T-cell (primary cell): ENCODE data around the gene BCL11B. TPM values are rescaled to one million over a fixed set of nuclear protein-coding genes. Genes with fewer than 3 reads are reported as not detected.

ENCODE experiments used
- ATAC-seq, 4 experiments: fragments of 200-7000 bp in 3 of 4; fragments of 150-1000 bp in 1 of 4; cut with Tn5 transposase; replicated peaks in 1 of 4; 1 replicate in 3 of 4; 2 replicates in 1 of 4; pipeline ENCODE4 v1.10.0; 2021; ENCODE audit warnings: moderate library complexity in 3 of 4, mild to moderate bottlenecking in 2 of 4, moderate number of reproducible peaks in 1 of 4
- CTCF ChIA-PET, 2 donors: fragments of 300-600 bp; sonication (Branson Sonifier 250); formaldehyde crosslinking; loops; one replicate each; lab custom pipeline; 2022; ENCODE audit warnings: antibody characterized with exemption in 2 of 2; lab: Charles Lee
- POLR2A ChIA-PET, 2 donors: fragments of 300-600 bp; sonication (Branson Sonifier 250); formaldehyde crosslinking; loops; one replicate each; lab custom pipeline; 2022; ENCODE audit warnings: antibody characterized with exemption in 2 of 2; lab: Charles Lee
- DNase-seq, 35 experiments: peaks; one replicate each; pipeline versions ENCODE4 v3.0.0 to v3.0.0-alpha.2; 2013 to 2023
- H3K27ac ChIP-seq: one replicate; pipeline ENCODE4 v1.5.1; 2013; ENCODE audit warnings: low read length
- H3K27me3 ChIP-seq, 2 experiments: replicated peaks in 1 of 2; 1 replicate in 1 of 2; 2 replicates in 1 of 2; pipeline versions ENCODE4 v1.6.1 to v1.7.0; 2013; ENCODE audit warnings: low read length in 1 of 2, mixed read lengths in 1 of 2; ENCODE audit not compliant: control insufficient read depth in 2 of 2, insufficient read depth in 2 of 2; ENCODE audit errors: extremely low read depth in 1 of 2
- H3K36me3 ChIP-seq, 2 donors: 1 replicate in 1 of 2; 2 replicates in 1 of 2; pipeline versions ENCODE4 v1.6.1 to v1.7.0; 2013; ENCODE audit warnings: low read length in 1 of 2; ENCODE audit not compliant: control insufficient read depth in 2 of 2, insufficient read depth in 1 of 2; ENCODE audit errors: extremely low read depth in 1 of 2
- H3K4me1 ChIP-seq, 2 experiments: 1 replicate in 1 of 2; 2 replicates in 1 of 2; pipeline versions ENCODE4 v1.6.1 to v1.7.0; 2013; ENCODE audit warnings: low read length in 2 of 2, mixed read lengths in 1 of 2; ENCODE audit not compliant: insufficient read depth in 2 of 2, control insufficient read depth in 1 of 2; ENCODE audit errors: extremely low read depth in 1 of 2
- H3K4me3 ChIP-seq, 2 donors: 1 replicate in 1 of 2; 2 replicates in 1 of 2; pipeline versions ENCODE4 v1.5.1 to v1.7.0; 2013; ENCODE audit warnings: mild to moderate bottlenecking in 2 of 2, low read length in 1 of 2, moderate library complexity in 1 of 2; ENCODE audit not compliant: control insufficient read depth in 1 of 2; ENCODE audit errors: extremely low read depth in 1 of 2
- H3K9me3 ChIP-seq: 2 replicates; pipeline ENCODE4 v1.7.0; 2013
- H3K27ac Mint-ChIP-seq, 2 donors: one replicate each; pipeline ENCODE4 v1.8.0; 2020 to 2021; ENCODE audit warnings: mild to moderate bottlenecking in 2 of 2, mixed read lengths in 2 of 2
- H3K27me3 Mint-ChIP-seq, 2 donors: one replicate each; pipeline ENCODE4 v1.8.0; 2021 to 2022; ENCODE audit warnings: mixed read lengths in 2 of 2
- H3K36me3 Mint-ChIP-seq: one replicate; pipeline ENCODE4 v1.8.0; 2021; ENCODE audit warnings: mixed read lengths
- H3K4me1 Mint-ChIP-seq, 3 donors: one replicate each; pipeline ENCODE4 v1.8.0; 2020 to 2022; ENCODE audit warnings: mixed read lengths in 3 of 3, mild to moderate bottlenecking in 1 of 3
- H3K4me3 Mint-ChIP-seq, 3 donors: one replicate each; pipeline ENCODE4 v1.8.0; 2020 to 2022; ENCODE audit warnings: mild to moderate bottlenecking in 3 of 3, mixed read lengths in 3 of 3, moderate library complexity in 3 of 3
- H3K9me3 Mint-ChIP-seq, 3 donors: one replicate each; pipeline ENCODE4 v1.8.0; 2020 to 2022; ENCODE audit warnings: mixed read lengths in 3 of 3
- WGBS: methylation state at CpG from one replicate; pipeline ENCODE4 v1.1.5; 2013; ENCODE audit warnings: missing lambda C conversion rate; ENCODE audit not compliant: insufficient coverage; 5-methylcytosine and 5-hydroxymethylcytosine counted together
- total RNA-seq, 35 experiments: library from RNA in 6 of 35; stranded (reverse) in 6 of 35; fragments of 120-200 nt in 1 of 35; gene quantifications; one replicate each; pipeline versions ENCODE4 v1.2.1 to v1.2.4 and lab custom pipeline; 2013 to 2026

The BCL11B gene
- total RNA-seq, 5 donors from 2014 or later (not counting 1 experiment from before 2014, with no cell fraction given) = 181 to 240 (median 196) TPM

GRCh38 chr14:99267381-99267780 lies 4.6 kb downstream of the BCL11B start:
- H3K4me1 ChIP-seq = peaks cover 27 to 47% of the 10 kb centered on the region in 2 experiments
- Mint-ChIP-seq H3K27ac (peak overlapping the region; percentile 99 to 100), H3K4me1 (peaks cover 53 to 67% (median 57%) of the 10 kb centered on the region in 3 donors), H3K4me3 (peak overlapping the region; percentile 94 to 98 (median 96)), H3K27me3 (no peaks in the 10 kb centered on the region), H3K9me3 (no peaks in the 10 kb centered on the region), H3K36me3 (peaks cover 52% of the 10 kb centered on the region)
- CTCF ChIA-PET = interaction anchor here (0.6 to 5.7 kb wide), 23 partner anchors 13 to 1969 kb away, joined by 3 to 75 read pairs (median 4); no protein-coding TSS in a partner anchor
- H3K27me3 ChIP-seq = no peaks in the 10 kb centered on the region
- H3K27ac ChIP-seq = peak overlapping the region; percentile 99
- H3K36me3 ChIP-seq = peaks cover 0 to 12% of the 10 kb centered on the region in 2 donors
- no CpG with 5 or more reads among the region's 4 CpGs for WGBS
- DNase-seq (peak in 2 of 35 experiments; percentile 3 to 50), ATAC-seq (no peak)
- POLR2A ChIA-PET = interaction anchor here (0.6 to 5.7 kb wide), 8 partner anchors 11 to 1705 kb away, joined by 3 to 40 read pairs (median 4); no protein-coding TSS in a partner anchor
- H3K4me3 ChIP-seq = peak overlapping the region; percentile 90 to 95
- no peaks in the 10 kb centered on the region for H3K9me3 ChIP-seq

GRCh38 chr14:99266181-99267178 lies 5.5 kb downstream of the BCL11B start:
- ChIA-PET POLR2A (interaction anchor here (0.6 to 5.7 kb wide), 16 partner anchors 11 to 1704 kb away, joined by 3 to 40 read pairs (median 4); no protein-coding TSS in a partner anchor), CTCF (interaction anchor here (0.5 to 5.7 kb wide), 23 partner anchors 12 to 1647 kb away, joined by 3 to 75 read pairs (median 4); no protein-coding TSS in a partner anchor)
- Mint-ChIP-seq H3K4me3 (peak overlapping the region; percentile 94 to 98 (median 96)), H3K9me3 (no peaks in the 10 kb centered on the region), H3K27ac (peak overlapping the region; percentile 99 to 100), H3K27me3 (no peaks in the 10 kb centered on the region), H3K36me3 (peaks cover 55% of the 10 kb centered on the region), H3K4me1 (peaks cover 60 to 72% (median 62%) of the 10 kb centered on the region in 3 donors)
- WGBS = 0% methylated on average over 15 of the region's 31 CpGs
- no peaks in the 10 kb centered on the region for H3K27me3 ChIP-seq
- H3K9me3 ChIP-seq = no peaks in the 10 kb centered on the region
- peak overlapping the region; percentile 99 for H3K27ac ChIP-seq
- peaks cover 33 to 54% of the 10 kb centered on the region in 2 experiments for H3K4me1 ChIP-seq
- peak; percentile 25 to 42 (median 40) for ATAC-seq
- peak overlapping the region; percentile 66 to 90 for H3K4me3 ChIP-seq
- H3K36me3 ChIP-seq = peaks cover 0 to 21% of the 10 kb centered on the region in 2 donors
- peak; percentile 79 to 95 (median 88) for DNase-seq

GRCh38 chr14:99265571-99265970 lies 6.4 kb downstream of the BCL11B start:
- DNase-seq = peak in 8 of 35 experiments; percentile 15 to 70 (median 40)
- Histone ChIP-seq H3K9me3 (no peaks in the 10 kb centered on the region), H3K36me3 (peaks cover 0 to 29% of the 10 kb centered on the region in 2 donors), H3K27me3 (no peaks in the 10 kb centered on the region), H3K4me3 (peak overlapping the region; percentile 51 to 90), H3K4me1 (peaks cover 33 to 63% of the 10 kb centered on the region in 2 experiments), H3K27ac (peak overlapping the region; percentile 99)
- H3K36me3 Mint-ChIP-seq = peaks cover 56% of the 10 kb centered on the region
- ChIA-PET POLR2A (interaction anchor here (0.6 to 5.7 kb wide), 11 partner anchors 11 to 64 kb away, joined by 3 to 40 read pairs (median 5); no protein-coding TSS in a partner anchor), CTCF (interaction anchor here (0.7 to 5.7 kb wide), 12 partner anchors 11 to 64 kb away, joined by 3 to 75 read pairs (median 6); no protein-coding TSS in a partner anchor)
- no peaks in the 10 kb centered on the region for H3K9me3 Mint-ChIP-seq
- no peak for ATAC-seq
- H3K4me1 Mint-ChIP-seq = peaks cover 69 to 81% (median 71%) of the 10 kb centered on the region in 3 donors
- H3K27me3 Mint-ChIP-seq = no peaks in the 10 kb centered on the region
- 0% methylated on average over 3 of the region's 10 CpGs for WGBS
- H3K4me3 Mint-ChIP-seq = peak overlapping the region; percentile 94 to 98 (median 96)
- peak overlapping the region; percentile 99 to 100 for H3K27ac Mint-ChIP-seq

GRCh38 chr14:99264691-99265450 lies 7.1 kb downstream of the BCL11B start:
- H3K4me1 ChIP-seq = peaks cover 37 to 70% of the 10 kb centered on the region in 2 experiments
- H3K9me3 ChIP-seq = no peaks in the 10 kb centered on the region
- ChIA-PET POLR2A (interaction anchor here (0.6 to 5.7 kb wide), 10 partner anchors 10 to 1631 kb away, joined by 3 to 40 read pairs (median 5); no protein-coding TSS in a partner anchor), CTCF (interaction anchor here (0.6 to 5.7 kb wide), 10 partner anchors 10 to 63 kb away, joined by 3 to 75 read pairs (median 7); no protein-coding TSS in a partner anchor)
- peak overlapping the region; percentile 99 for H3K27ac ChIP-seq
- 3% methylated on average over 7 of the region's 17 CpGs for WGBS
- Mint-ChIP-seq H3K4me3 (peak overlapping the region; percentile 94 to 98 (median 96)), H3K4me1 (peaks cover 76 to 88% (median 78%) of the 10 kb centered on the region in 3 donors), H3K36me3 (peaks cover 53% of the 10 kb centered on the region), H3K9me3 (no peaks in the 10 kb centered on the region), H3K27ac (peak overlapping the region; percentile 99 to 100), H3K27me3 (no peaks in the 10 kb centered on the region)
- peaks cover 0 to 30% of the 10 kb centered on the region in 2 donors for H3K36me3 ChIP-seq
- peak in 6 of 35 experiments; percentile 16 to 41 (median 30) for DNase-seq
- ATAC-seq = no peak
- no peaks in the 10 kb centered on the region for H3K27me3 ChIP-seq
- peak overlapping the region; percentile 51 to 90 for H3K4me3 ChIP-seq

GRCh38 chr14:99263564-99264330 lies 8.2 kb downstream of the BCL11B start:
- H3K4me3 Mint-ChIP-seq = peak overlapping the region; percentile 94 to 98 (median 96)
- H3K27ac ChIP-seq = peak overlapping the region; percentile 99
- H3K9me3 ChIP-seq = no peaks in the 10 kb centered on the region
- no CpG with 5 or more reads among the region's 8 CpGs for WGBS
- no peaks in the 10 kb centered on the region for H3K27me3 Mint-ChIP-seq
- DNase-seq (peak in 4 of 35 experiments; percentile 6 to 41 (median 22)), ATAC-seq (no peak)
- peak overlapping the region; percentile 46 to 90 for H3K4me3 ChIP-seq
- ChIA-PET CTCF (interaction anchor here in 1 of 2 donors (3.3 to 5.7 kb wide), 2 partner anchors 29 to 39 kb away, joined by 22 to 75 read pairs; no protein-coding TSS in a partner anchor), POLR2A (interaction anchor here (0.7 to 5.7 kb wide), 5 partner anchors 8 to 1629 kb away, joined by 3 to 40 read pairs (median 7); partner anchors contain the start of gene BCL11B (in 1 of the 2))
- no peaks in the 10 kb centered on the region for H3K27me3 ChIP-seq
- H3K4me1 ChIP-seq = peaks cover 47 to 72% of the 10 kb centered on the region in 2 experiments
- no peaks in the 10 kb centered on the region for H3K9me3 Mint-ChIP-seq
- H3K27ac Mint-ChIP-seq = peak overlapping the region; percentile 99 to 100
- H3K4me1 Mint-ChIP-seq = peaks cover 87 to 97% (median 89%) of the 10 kb centered on the region in 3 donors
- H3K36me3 ChIP-seq = peaks cover 0 to 33% of the 10 kb centered on the region in 2 donors
- peaks cover 56% of the 10 kb centered on the region for H3K36me3 Mint-ChIP-seq
